ENCODE measurements around the gene OR1K1. TPM values are rescaled to one million over a fixed set of nuclear protein-coding genes. Genes with fewer than 3 reads are reported as not detected.

Gene OR1K1
- total and polyA plus RNA-seq, 8 donors: not detected

DNA sequence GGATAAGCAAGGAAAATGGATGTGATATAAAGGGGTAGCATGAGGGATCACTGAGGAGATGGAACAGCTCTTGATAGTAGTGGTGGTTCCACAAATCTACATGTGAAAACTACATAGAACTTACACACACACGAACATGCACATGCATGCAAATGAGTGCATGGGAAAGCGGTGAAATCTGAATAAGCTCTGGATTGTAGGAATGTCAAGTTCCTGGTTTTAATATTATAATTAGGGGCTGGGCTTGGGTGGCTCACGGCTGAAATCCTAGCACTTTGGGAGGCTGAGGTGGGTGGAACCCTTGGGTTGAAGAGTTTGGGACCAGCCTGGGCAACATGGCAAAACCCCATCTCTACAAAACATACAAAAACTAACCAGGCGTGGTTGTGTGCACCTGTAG lies 41.6 kb downstream of the OR1K1 start:
- intact Hi-C loops (cut with DNase I): no loop called here
- DNase-seq: no peak

DNA sequence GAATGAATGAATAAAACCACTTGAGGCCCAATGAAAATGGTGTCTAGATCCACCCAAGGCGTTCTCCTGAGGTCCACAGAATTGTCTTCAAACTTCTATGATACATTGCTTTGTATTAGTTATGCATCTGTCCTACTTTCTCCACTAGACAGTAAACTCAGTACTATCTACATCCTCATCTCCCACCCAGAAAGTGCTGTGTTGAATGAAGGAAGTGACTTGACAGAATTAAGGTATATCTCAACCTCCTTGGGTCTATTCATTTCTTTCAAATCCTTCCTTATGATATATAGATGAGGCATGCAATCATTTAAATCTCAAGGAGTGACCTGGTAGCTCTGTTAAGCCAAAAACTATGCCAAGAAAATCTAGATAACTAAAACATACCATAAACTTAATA lies 44.2 kb downstream of the OR1K1 start:
- no peaks in the 10 kb centered on the region for H3K4me1 ChIP-seq
- no peaks in the 10 kb centered on the region for H3K27me3 ChIP-seq
- H3K36me3 ChIP-seq: peaks cover 0 to 34% of the 10 kb centered on the region in 2 donors
- no peak for DNase-seq
- no peak overlapping the region for H3K4me3 ChIP-seq
- H3K27ac ChIP-seq: no peak overlapping the region
- no peak for ATAC-seq
- H3K9me3 ChIP-seq: no peaks in the 10 kb centered on the region
- intact Hi-C loops (cut with DNase I): no loop called here
- TF ChIP-seq, protein P1, sequence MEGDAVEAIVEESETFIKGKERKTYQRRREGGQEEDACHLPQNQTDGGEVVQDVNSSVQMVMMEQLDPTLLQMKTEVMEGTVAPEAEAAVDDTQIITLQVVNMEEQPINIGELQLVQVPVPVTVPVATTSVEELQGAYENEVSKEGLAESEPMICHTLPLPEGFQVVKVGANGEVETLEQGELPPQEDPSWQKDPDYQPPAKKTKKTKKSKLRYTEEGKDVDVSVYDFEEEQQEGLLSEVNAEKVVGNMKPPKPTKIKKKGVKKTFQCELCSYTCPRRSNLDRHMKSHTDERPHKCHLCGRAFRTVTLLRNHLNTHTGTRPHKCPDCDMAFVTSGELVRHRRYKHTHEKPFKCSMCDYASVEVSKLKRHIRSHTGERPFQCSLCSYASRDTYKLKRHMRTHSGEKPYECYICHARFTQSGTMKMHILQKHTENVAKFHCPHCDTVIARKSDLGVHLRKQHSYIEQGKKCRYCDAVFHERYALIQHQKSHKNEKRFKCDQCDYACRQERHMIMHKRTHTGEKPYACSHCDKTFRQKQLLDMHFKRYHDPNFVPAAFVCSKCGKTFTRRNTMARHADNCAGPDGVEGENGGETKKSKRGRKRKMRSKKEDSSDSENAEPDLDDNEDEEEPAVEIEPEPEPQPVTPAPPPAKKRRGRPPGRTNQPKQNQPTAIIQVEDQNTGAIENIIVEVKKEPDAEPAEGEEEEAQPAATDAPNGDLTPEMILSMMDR (IDR thresholded peaks at IDR 0.05): no peak

More for the DNA sequence above, 41.6 kb downstream of the OR1K1 start:
- TF ChIP-seq, protein P1 (IDR thresholded peaks at IDR 0.05): no peak
- ATAC-seq: no peak
- peaks cover 0 to 9% of the 10 kb centered on the region in 2 donors for H3K36me3 ChIP-seq
- H3K27ac ChIP-seq: no peak overlapping the region
- H3K4me1 ChIP-seq: no peaks in the 10 kb centered on the region
- H3K4me3 ChIP-seq: no peak overlapping the region
- no peaks in the 10 kb centered on the region for H3K27me3 ChIP-seq
- H3K9me3 ChIP-seq: no peaks in the 10 kb centered on the region

DNA sequence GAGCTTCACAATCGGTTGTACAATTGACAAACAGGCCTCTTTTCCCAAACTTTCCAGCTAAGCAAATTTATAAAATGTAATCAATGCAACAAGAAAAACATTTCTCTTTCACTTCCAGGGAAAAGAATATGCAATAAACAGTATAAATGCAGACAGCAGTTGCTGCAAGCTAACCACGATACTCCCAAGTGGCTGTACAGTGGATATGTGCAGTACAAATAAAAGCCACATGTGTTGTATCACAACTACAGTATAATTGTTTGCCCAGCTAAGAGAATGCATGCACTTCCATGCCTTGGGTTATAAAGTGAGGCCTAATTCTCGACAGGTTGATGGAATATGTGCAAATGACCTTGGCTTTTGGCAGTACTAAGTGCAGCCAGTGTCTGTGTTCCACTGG lies 45.2 kb downstream of the OR1K1 start:
- ATAC-seq (no peak), DNase-seq (no peak)
- H3K9me3 ChIP-seq: no peaks in the 10 kb centered on the region
- H3K36me3 ChIP-seq: peaks cover 0 to 44% of the 10 kb centered on the region in 2 donors
- TF ChIP-seq, protein P1 (IDR thresholded peaks at IDR 0.05): no peak
- intact Hi-C loops (cut with DNase I): no loop called here
- no peaks in the 10 kb centered on the region for H3K4me1 ChIP-seq
- H3K4me3 ChIP-seq: no peak overlapping the region
- H3K27ac ChIP-seq: no peak overlapping the region
- no peaks in the 10 kb centered on the region for H3K27me3 ChIP-seq

DNA sequence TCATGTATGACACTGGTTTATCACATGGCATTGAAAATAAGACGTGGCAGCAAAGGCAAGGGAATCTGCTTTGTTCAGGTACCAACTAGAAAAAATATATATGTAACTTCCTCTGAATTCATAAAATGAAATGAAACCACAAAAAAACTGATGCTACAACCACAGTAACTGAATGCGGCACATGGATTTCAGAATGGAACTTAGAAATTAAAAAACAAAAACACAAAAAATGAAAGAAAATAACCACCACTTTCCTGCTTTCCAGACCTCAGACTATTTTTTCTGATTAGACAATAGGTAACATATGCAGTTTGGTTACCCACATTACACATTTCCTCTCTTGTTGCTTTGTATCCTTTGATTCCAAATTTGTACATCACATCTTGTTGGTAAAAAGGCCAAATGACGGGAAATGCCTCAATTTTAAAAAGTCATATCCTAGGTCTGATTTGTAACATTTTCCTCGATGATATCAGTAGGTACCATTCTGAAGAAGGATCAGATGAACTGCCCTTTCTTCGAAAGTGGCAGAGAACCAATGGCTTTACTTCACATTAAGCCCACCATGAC lies 46.5 kb downstream of the OR1K1 start:
- Histone ChIP-seq H3K36me3 (peaks cover 0 to 57% of the 10 kb centered on the region in 2 donors), H3K27ac (no peak overlapping the region), H3K4me1 (no peaks in the 10 kb centered on the region), H3K4me3 (no peak overlapping the region), H3K27me3 (no peaks in the 10 kb centered on the region), H3K9me3 (no peaks in the 10 kb centered on the region)
- TF ChIP-seq, protein P1 (IDR thresholded peaks at IDR 0.05): no peak
- no peak for ATAC-seq
- DNase-seq: no peak
- intact Hi-C loops (cut with DNase I): no loop called here

DNA sequence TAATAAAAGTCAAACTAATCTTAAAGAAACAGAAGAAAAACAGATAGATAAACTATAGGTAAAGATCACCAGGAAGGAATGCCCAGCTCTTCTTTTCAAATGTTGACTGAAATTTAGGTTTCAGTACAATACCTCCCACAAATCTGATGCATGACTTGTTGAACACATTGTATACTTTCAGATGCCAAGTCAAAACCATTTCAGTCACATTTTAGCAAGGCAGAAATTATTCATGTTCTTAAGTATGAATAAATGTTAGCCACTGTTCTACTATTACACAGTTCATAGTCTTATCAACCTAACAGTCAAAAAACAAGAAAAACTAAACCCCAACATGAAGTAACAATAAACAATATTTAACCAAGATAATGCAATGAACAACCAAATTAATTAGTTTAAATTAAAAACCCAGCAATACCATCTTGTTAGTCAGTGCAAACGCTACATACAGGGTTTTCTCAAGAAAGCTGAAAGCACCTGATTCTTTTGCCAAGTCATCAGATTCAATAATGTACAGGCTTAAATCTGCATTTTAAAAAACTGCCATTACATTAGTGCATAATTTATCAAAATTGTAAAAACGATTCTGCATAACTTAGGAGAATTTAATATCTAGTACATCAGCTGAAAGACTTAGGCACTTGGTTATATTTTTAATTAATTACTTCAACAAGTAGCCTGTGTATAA lies 48.5 kb downstream of the OR1K1 start:
- Histone ChIP-seq H3K9me3 (no peaks in the 10 kb centered on the region), H3K36me3 (peaks cover 0 to 73% of the 10 kb centered on the region in 2 donors), H3K27me3 (no peaks in the 10 kb centered on the region), H3K27ac (no peak overlapping the region), H3K4me3 (no peak overlapping the region), H3K4me1 (no peaks in the 10 kb centered on the region)
- intact Hi-C loops (cut with DNase I): no loop called here
- no peak for DNase-seq
- TF ChIP-seq, protein P1 (IDR thresholded peaks at IDR 0.05): no peak
- no peak for ATAC-seq

Other genes with a start within 250 kb of the OR1K1 start
- not detected for gene OR1N2, start 247.0 kb upstream of the OR1K1 start, total RNA-seq
- not detected for gene OR1N2, start 247.0 kb upstream of the OR1K1 start, polyA plus RNA-seq (ENCODE audit: insufficient read length in 6 of 6)
- not detected for gene OR1L8, start 216.7 kb upstream of the OR1K1 start, total RNA-seq
- under 1 TPM; 0.10 to 0.52 (median 0.37) TPM for gene OR1L8, start 216.7 kb upstream of the OR1K1 start, polyA plus RNA-seq (ENCODE audit: insufficient read length in 6 of 6)
- gene OR1Q1, start 185.4 kb upstream of the OR1K1 start, total RNA-seq: not detected
- gene OR1Q1, start 185.4 kb upstream of the OR1K1 start, polyA plus RNA-seq (ENCODE audit: insufficient read length in 6 of 6): under 1 TPM in 1 of 6 donors, not detected in 5; 0.21 TPM
- under 1 TPM in 1 of 2 donors, not detected in 1; 0.29 TPM for gene OR1B1, start 142.5 kb upstream of the OR1K1 start, total RNA-seq
- under 1 TPM in 1 of 6 donors, not detected in 5; 0.20 TPM for gene OR1B1, start 142.5 kb upstream of the OR1K1 start, polyA plus RNA-seq (ENCODE audit: insufficient read length in 6 of 6)
- gene OR1L1, start 138.4 kb upstream of the OR1K1 start, total RNA-seq: not detected
- not detected for gene OR1L1, start 138.4 kb upstream of the OR1K1 start, polyA plus RNA-seq (ENCODE audit: insufficient read length in 6 of 6)
- not detected for gene OR1L3, start 125.0 kb upstream of the OR1K1 start, total RNA-seq
- gene OR1L3, start 125.0 kb upstream of the OR1K1 start, polyA plus RNA-seq (ENCODE audit: insufficient read length in 6 of 6): not detected
- gene OR1L4, start 76.1 kb upstream of the OR1K1 start, total RNA-seq: not detected
- not detected for gene OR1L4, start 76.1 kb upstream of the OR1K1 start, polyA plus RNA-seq (ENCODE audit: insufficient read length in 6 of 6)
- gene OR1L6, start 57.8 kb upstream of the OR1K1 start, total RNA-seq: not detected
- gene OR1L6, start 57.8 kb upstream of the OR1K1 start, polyA plus RNA-seq (ENCODE audit: insufficient read length in 6 of 6): not detected
- not detected for gene OR5C1, start 11.2 kb upstream of the OR1K1 start, total RNA-seq
- gene OR5C1, start 11.2 kb upstream of the OR1K1 start, polyA plus RNA-seq (ENCODE audit: insufficient read length in 6 of 6): not detected
- 10 to 100 TPM; 18.4 to 18.8 TPM for gene PDCL, start 28.5 kb downstream of the OR1K1 start, total RNA-seq
- 10 to 100 TPM; 38.1 to 45.6 (median 40.6) TPM for gene PDCL, start 28.5 kb downstream of the OR1K1 start, polyA plus RNA-seq (ENCODE audit: insufficient read length in 6 of 6)
- 10 to 100 TPM; 46.1 to 48.3 TPM for gene RC3H2, start 105.2 kb downstream of the OR1K1 start, total RNA-seq
- 10 to 100 TPM; 39.8 to 43.9 (median 41.7) TPM for gene RC3H2, start 105.2 kb downstream of the OR1K1 start, polyA plus RNA-seq (ENCODE audit: insufficient read length in 6 of 6)
- gene ZBTB6, start 113.2 kb downstream of the OR1K1 start, total RNA-seq: 1 to 10 TPM; 6.9 to 8.6 TPM
- gene ZBTB6, start 113.2 kb downstream of the OR1K1 start, polyA plus RNA-seq (ENCODE audit: insufficient read length in 6 of 6): 10 to 100 TPM; 13.3 to 15.3 (median 14.4) TPM
- gene ZBTB26, start 131.4 kb downstream of the OR1K1 start, total RNA-seq: 1 to 10 TPM; 5.2 to 5.4 TPM
- 10 to 100 TPM; 19.0 to 22.2 (median 19.3) TPM for gene ZBTB26, start 131.4 kb downstream of the OR1K1 start, polyA plus RNA-seq (ENCODE audit: insufficient read length in 6 of 6)
- 10 to 100 TPM; 52.6 to 55.4 TPM for gene RABGAP1, start 140.9 kb downstream of the OR1K1 start, total RNA-seq
- 10 to 100 TPM; 71.5 to 85.9 (median 77.1) TPM for gene RABGAP1, start 140.9 kb downstream of the OR1K1 start, polyA plus RNA-seq (ENCODE audit: insufficient read length in 6 of 6)
- gene GPR21, start 233.5 kb downstream of the OR1K1 start, total RNA-seq: under 1 TPM; 0.37 to 0.41 TPM
- under 1 TPM in 3 of 6 donors, not detected in 3; 0.22 to 0.63 (median 0.43) TPM for gene GPR21, start 233.5 kb downstream of the OR1K1 start, polyA plus RNA-seq (ENCODE audit: insufficient read length in 6 of 6)

Measured in left lung (tissue), 10 donors.